GM19452 (cell line): Measurements from ENCODE around the gene TSEN34.
"Not testable (repeated sequence)": the region's sequence is repeated elsewhere in the genome, so short reads cannot be mapped to it uniquely, and the experiment has no call there.

Experiments used
- ATAC-seq: cut with Tn5 transposase; IDR thresholded peaks from one replicate; pipeline ENCODE4 v1.9.1; 2021; ENCODE audit not compliant: unreplicated experiment

The TSEN34 gene

GRCh38 chr19:54186934-54187381, 4.2 kb upstream of the TSEN34 start:
- no peak for ATAC-seq

- ATAC-seq, result no peak
Observed at GRCh38 chr19:54188215-54188871, 2.8 kb upstream of the TSEN34 start.

GRCh38 chr19:54189145-54189734, 1.9 kb upstream of the TSEN34 start, which contains the start of gene MBOAT7:
MBOAT7 (minus strand) TSS chr19:54189580; CDS start chr19:54188508, 1,072 bp downstream.
- ATAC-seq, result peak; percentile 18

GRCh38 chr19:54189735-54190502, 1.2 kb upstream of the TSEN34 start:
- ATAC-seq, result peak; percentile 44

- peak; percentile 43 for ATAC-seq
Observed at GRCh38 chr19:54190503-54191010, 551 bp upstream of the TSEN34 start.

GRCh38 chr19:54191811-54192453, 824 bp downstream of the TSEN34 start:
- no peak for ATAC-seq

GRCh38 chr19:54193011-54193410, 1.9 kb downstream of the TSEN34 start:
- no peak for ATAC-seq

GRCh38 chr19:54194463-54194862, 3.4 kb downstream of the TSEN34 start:
- not testable (repeated sequence) for ATAC-seq

- no peak for ATAC-seq
Observed at GRCh38 chr19:54196536-54196935, 5.4 kb downstream of the TSEN34 start.

GRCh38 chr19:54197121-54197520, 6.0 kb downstream of the TSEN34 start:
- ATAC-seq, result no peak

- ATAC-seq, result no peak
Observed at GRCh38 chr19:54199401-54199800, 8.3 kb downstream of the TSEN34 start.

GRCh38 chr19:54201172-54201701, 10.1 kb downstream of the TSEN34 start:
- ATAC-seq, result no peak

- no peak for ATAC-seq
Observed at GRCh38 chr19:54201980-54202379, 10.9 kb downstream of the TSEN34 start.

- ATAC-seq, result no peak
Observed at GRCh38 chr19:54203151-54203611, 12.1 kb downstream of the TSEN34 start.

- ATAC-seq, result no peak
Observed at GRCh38 chr19:54204767-54205468, 13.8 kb downstream of the TSEN34 start.

GRCh38 chr19:54206030-54206830, 15.1 kb downstream of the TSEN34 start:
- ATAC-seq, result no peak

- no peak for ATAC-seq
Observed at GRCh38 chr19:54206831-54207177, 15.7 kb downstream of the TSEN34 start.

- ATAC-seq, result not testable (repeated sequence)
Observed at GRCh38 chr19:54207193-54207592, 16.1 kb downstream of the TSEN34 start.

GRCh38 chr19:54207676-54207982, 16.5 kb downstream of the TSEN34 start:
- ATAC-seq, result no peak
